H1 (cell line): ENCODE results near the gene C19orf85. TPM values are rescaled to one million over a fixed set of nuclear protein-coding genes. Genes with fewer than 3 reads are reported as not detected.

Source experiments
- CBX8 ChIP-seq: fragments of 300-800, 300-1000 bp; sonication (generic); IDR thresholded peaks from 2 replicates; pipeline ENCODE4 v1.7.1; 2016; ENCODE audit warnings: low read depth, low read length, borderline replicate concordance
- CREB1 ChIP-seq: IDR thresholded peaks from 2 replicates; pipeline ENCODE4 v1.6.1; 2012; ENCODE audit warnings: inconsistent platforms
- SAP30 ChIP-seq: fragments of 300-600 bp; sonication (generic); IDR thresholded peaks from 2 replicates; pipeline ENCODE4 v1.7.1; 2012; ENCODE audit warnings: low read length, moderate library complexity, mild to moderate bottlenecking, inconsistent platforms; ENCODE audit not compliant: insufficient read depth, insufficient replicate concordance
- TEAD4 ChIP-seq: IDR thresholded peaks from 2 replicates; pipeline ENCODE4 v1.6.1; 2012; ENCODE audit warnings: low read depth, low read length, inconsistent platforms, mixed read lengths
- polyA plus RNA-seq, 7 experiments: library from polyadenylated mRNA; depleted of rRNA in 3 of 7; stranded (reverse) in 5 of 7; unstranded in 2 of 7; fragments of >200 nt in 5 of 7; fragments of 200-250 nt in 2 of 7; gene quantifications; 1 replicate in 5 of 7; 2 replicates in 1 of 7; 4 replicates in 1 of 7; pipeline versions ENCODE4 v1.2.1 to v1.2.3, GENCODE V29; 2011 to 2013; ENCODE audit warnings: missing spikeins in 2 of 7, mixed read lengths in 2 of 7
- total RNA-seq: library from RNA; stranded (reverse); fragmentation: NEBNext Ultra II Directional; extraction: Animal tissue kit (Norgen Biotek cat#: 25700); gene quantifications from 2 replicates; pipeline ENCODE4 v1.2.1, GENCODE V29; 2021

Gene C19orf85
- total and polyA plus RNA-seq, 2 of the 8 experiments (the other 6 are each of a cell fraction or from before 2014, with no cell fraction given) = 2.2 to 3.2 TPM

DNA sequence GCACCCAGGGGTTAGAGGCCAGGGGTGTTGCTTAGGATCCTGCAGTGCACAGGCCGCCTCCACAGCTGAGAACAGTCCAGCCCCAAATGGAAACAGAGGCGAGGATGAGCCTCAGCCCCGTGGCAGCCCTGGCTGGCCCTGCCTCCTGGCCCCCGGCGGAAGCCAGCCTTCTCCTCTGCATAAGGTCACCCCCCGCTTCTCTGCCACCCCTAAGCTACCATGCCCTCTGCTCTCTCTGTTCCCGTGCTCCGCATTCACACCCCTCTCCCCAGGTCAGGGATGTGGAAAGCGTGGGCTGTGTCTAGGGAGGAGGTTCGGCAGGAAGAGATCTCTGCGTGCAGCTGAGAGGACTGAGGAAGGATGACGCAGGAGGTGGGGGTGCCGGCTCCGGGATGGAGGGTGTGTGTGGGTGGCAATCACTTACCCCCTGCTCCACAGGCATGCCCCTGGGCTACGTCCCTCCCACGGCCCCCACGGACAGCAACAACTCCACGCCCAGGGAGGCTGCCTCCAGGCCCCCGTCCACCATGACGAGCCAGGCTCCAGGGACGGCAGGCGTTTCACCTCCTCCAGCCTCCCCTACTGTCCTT lies 29.7 kb upstream of the C19orf85 start (continued):
- TF ChIP-seq CBX8 = no peak
- no peak for TF ChIP-seq SAP30
- TF ChIP-seq TEAD4 = no peak
- no peak for TF ChIP-seq CREB1
